Heart left ventricle (tissue), 13 donors: ENCODE data around the gene SAC3D1.

Experiments used
- CTCF ChIP-seq, 12 donors: fragments of 200-600 bp; sonication (generic) in 4 of 12; IDR thresholded peaks; one replicate each; pipeline versions ENCODE4 v1.5.0 to v1.8.0; 2018 to 2022; ENCODE audit warnings: antibody characterized with exemption in 12 of 12, mild to moderate bottlenecking in 5 of 12
- POLR2A ChIP-seq, 2 donors: fragments of 450-650 bp; IDR thresholded peaks; one replicate each; pipeline ENCODE4 v1.6.1; 2017; ENCODE audit warnings: antibody characterized with exemption in 2 of 2, mild to moderate bottlenecking in 2 of 2, moderate library complexity in 2 of 2
- donor health status: ischemic (EF 13 %, LVEDD 7.1; RV severe dilation, severe dysfunction).
- donor health status: DM: no; HTN: yes; CAD: no.
- donor health status: DM: no; HTN: no; CAD: no.
- donor health status: ischemic (EF 25% LVEDD 6.9; RV normal size, moderate dysfunction).
- donor health status: ischemic (EF 25% LVEDD 5.7; RV mildly dilated, moderate dysfunction).
- donor health status: ischemic (EF 35%, LVEDD 5.7; RV mildly dilated, moderate dysfunction).
- donor health status: nonischemic (EF 11% LVEDD 7.7; RV severe dilation, severe dysfunction).
- donor health status: DM: yes; HTN: yes; CAD: no.
- donor health status: PGD.
- donor health status: ischemic (EF 29% LVEDD 5.4; RV normal size, mild dysfunction).
- donor health status: nonischemic (EF 23%, LVEDD 6.1; RV moderate dilation, normal function).

- TF ChIP-seq CTCF (IDR thresholded peaks at IDR 0.05) (no peak), POLR2A (IDR thresholded peaks at IDR 0.05) (no peak)
These were observed 14.2 kb upstream of the SAC3D1 start for GRCh38 chr11:65026810-65027209.
